GM18519 (cell line): ENCODE measurements around the gene MAP2K7.
A peak's percentile ranks its signal among the peaks of the same experiment; 100 is the strongest.

Experiments used
- ATAC-seq: cut with Tn5 transposase; IDR thresholded peaks from one replicate; pipeline ENCODE4 v1.9.1; 2021; ENCODE audit warnings: mild to moderate bottlenecking, moderate library complexity; ENCODE audit not compliant: unreplicated experiment, low FRiP score

The MAP2K7 gene

GRCh38 chr19:7866399-7867091 is 37.1 kb upstream of the MAP2K7 start:
- ATAC-seq, result no peak

GRCh38 chr19:7867092-7867844 is 36.4 kb upstream of the MAP2K7 start:
- ATAC-seq, result no peak

- no peak for ATAC-seq
Observed at GRCh38 chr19:7868326-7868670, 35.4 kb upstream of the MAP2K7 start.

- ATAC-seq, result peak; percentile 40
Observed at GRCh38 chr19:7868671-7869452, 34.8 kb upstream of the MAP2K7 start.

- peak; percentile 21 for ATAC-seq
Observed at GRCh38 chr19:7869453-7869909, 34.2 kb upstream of the MAP2K7 start.

- no peak for ATAC-seq
Observed at GRCh38 chr19:7869910-7870511, 33.7 kb upstream of the MAP2K7 start.

GRCh38 chr19:7870571-7871436 is 32.9 kb upstream of the MAP2K7 start:
- ATAC-seq, result no peak

GRCh38 chr19:7871437-7872305 is 32.0 kb upstream of the MAP2K7 start:
- ATAC-seq, result no peak

- no peak for ATAC-seq
Observed at GRCh38 chr19:7872306-7873204, 31.1 kb upstream of the MAP2K7 start.

GRCh38 chr19:7873304-7874075 is 30.2 kb upstream of the MAP2K7 start:
- no peak for ATAC-seq

- ATAC-seq, result no peak
Observed at GRCh38 chr19:7874076-7874896, 29.4 kb upstream of the MAP2K7 start, which contains the start of gene PRR36. Gene PRR36 (minus strand): TSS chr19:7874390. CDS start chr19:7873689, 701 bp downstream.

GRCh38 chr19:7874897-7875273 is 28.8 kb upstream of the MAP2K7 start:
- no peak for ATAC-seq

- no peak for ATAC-seq
Observed at GRCh38 chr19:7877249-7877836, 26.3 kb upstream of the MAP2K7 start.

- ATAC-seq, result no peak
Observed at GRCh38 chr19:7879111-7879807, 24.4 kb upstream of the MAP2K7 start.

GRCh38 chr19:7879836-7880235 is 23.8 kb upstream of the MAP2K7 start:
- ATAC-seq, result no peak
